Measurements from ENCODE around the gene MYO16.

MYO16 gene

DNA sequence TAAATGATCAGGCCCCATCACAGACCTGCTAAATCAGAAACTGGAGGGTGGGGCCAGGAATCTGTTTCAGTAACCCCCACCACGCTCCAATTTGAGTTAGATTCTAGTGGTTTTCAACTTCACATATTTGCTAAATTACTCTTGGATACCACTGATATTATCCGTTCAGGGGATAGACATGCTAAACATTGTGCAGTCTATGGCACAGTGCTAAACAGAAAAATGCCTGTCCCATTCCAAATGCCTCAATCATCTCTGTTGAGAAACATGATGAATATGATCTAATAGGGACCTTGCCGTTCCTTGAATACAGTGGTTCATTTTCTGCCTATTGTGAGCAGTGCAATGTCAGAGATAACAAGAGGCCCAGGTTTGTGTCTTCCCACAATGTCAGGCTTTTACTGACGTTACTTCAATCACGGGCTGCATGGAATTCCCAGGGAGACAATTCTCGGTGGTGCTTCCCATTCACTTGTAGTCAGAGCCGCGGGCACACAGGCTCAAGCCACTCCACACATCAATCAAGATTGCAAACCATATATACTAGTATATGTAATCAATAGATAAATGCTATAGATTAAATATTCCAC lies 52.7 kb downstream of the MYO16 start:
- Histone ChIP-seq H3K4me1 (ENCODE audit: control insufficient read depth, insufficient read depth, low read length) (no peaks in the 10 kb centered on the region), H3K36me3 (ENCODE audit: control insufficient read depth, insufficient read depth, low read length) (no peaks in the 10 kb centered on the region), H3K27ac (ENCODE audit: insufficient read depth, low read depth, low read length, poor library complexity, severe bottlenecking) (no peak overlapping the region), H3K4me3 (ENCODE audit: insufficient read depth, low read depth, low read length) (no peak overlapping the region), H3K27me3 (ENCODE audit: control insufficient read depth, insufficient read depth, low read length, poor library complexity, severe bottlenecking) (no peaks in the 10 kb centered on the region), H3K9me3 (ENCODE audit: control insufficient read depth, low read length) (no peaks in the 10 kb centered on the region)
- 90 to 93% methylated on average over 6 of the region's 8 CpGs for WGBS, 2 experiments

DNA sequence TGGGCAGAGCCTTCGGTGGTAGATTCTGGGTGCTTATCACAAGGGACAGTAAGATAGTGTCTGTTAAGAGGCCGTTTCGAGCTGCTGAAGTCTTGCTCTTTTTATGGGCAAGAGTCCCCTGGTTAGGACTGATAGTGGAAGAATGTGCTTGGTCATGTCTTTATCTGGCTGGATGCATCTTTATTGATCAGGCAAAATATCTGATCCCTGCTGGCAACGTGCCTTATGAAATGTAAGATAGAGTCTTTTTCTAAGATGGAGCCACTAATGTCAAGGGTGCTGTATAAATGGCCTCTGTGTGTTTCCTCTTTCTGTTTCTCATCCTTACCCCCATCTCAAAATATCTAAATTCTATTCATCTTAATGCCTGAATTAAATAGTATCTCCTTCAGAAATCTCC lies 53.3 kb downstream of the MYO16 start:
- WGBS, 2 experiments, result 92 to 97% methylated on average over 4 of the region's 4 CpGs
- H3K27me3 ChIP-seq (ENCODE audit: control insufficient read depth, insufficient read depth, low read length, poor library complexity, severe bottlenecking), result no peaks in the 10 kb centered on the region

DNA sequence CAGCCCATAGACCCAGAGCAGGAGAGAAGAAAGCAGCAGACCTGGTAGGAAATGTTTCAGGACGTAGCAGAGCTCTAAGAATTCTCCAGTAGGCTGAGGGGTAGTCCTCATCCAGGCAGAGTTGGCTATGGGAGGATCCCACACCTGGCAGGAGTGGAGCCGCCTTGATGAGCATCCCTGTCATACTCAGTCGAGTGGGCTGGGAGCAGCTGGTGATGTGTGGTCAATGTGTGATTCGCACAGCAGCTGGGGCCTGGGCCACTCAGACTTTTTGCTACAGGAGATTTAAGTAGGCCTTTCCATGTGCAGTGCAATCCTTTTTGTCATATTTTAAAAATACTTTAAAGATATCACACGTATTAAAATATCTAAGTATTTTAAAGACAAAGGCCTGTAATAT lies 56.6 kb downstream of the MYO16 start:
- H3K4me1 ChIP-seq (ENCODE audit: control insufficient read depth, insufficient read depth, low read length), result no peaks in the 10 kb centered on the region
- H3K9me3 ChIP-seq (ENCODE audit: control insufficient read depth, low read length), result no peaks in the 10 kb centered on the region
- no peak overlapping the region for H3K27ac ChIP-seq (ENCODE audit: insufficient read depth, low read depth, low read length, poor library complexity, severe bottlenecking)
- no peaks in the 10 kb centered on the region for H3K27me3 ChIP-seq (ENCODE audit: control insufficient read depth, insufficient read depth, low read length, poor library complexity, severe bottlenecking)
- H3K4me3 ChIP-seq (ENCODE audit: insufficient read depth, low read depth, low read length), result no peak overlapping the region
- no peaks in the 10 kb centered on the region for H3K36me3 ChIP-seq (ENCODE audit: control insufficient read depth, insufficient read depth, low read length)
- 97% methylated on average over 4 to 5 of the region's 5 CpGs for WGBS, 2 experiments

More for the DNA sequence above, 53.3 kb downstream of the MYO16 start:
- Histone ChIP-seq H3K4me1 (ENCODE audit: control insufficient read depth, insufficient read depth, low read length) (no peaks in the 10 kb centered on the region), H3K9me3 (ENCODE audit: control insufficient read depth, low read length) (no peaks in the 10 kb centered on the region), H3K4me3 (ENCODE audit: insufficient read depth, low read depth, low read length) (no peak overlapping the region), H3K36me3 (ENCODE audit: control insufficient read depth, insufficient read depth, low read length) (no peaks in the 10 kb centered on the region), H3K27ac (ENCODE audit: insufficient read depth, low read depth, low read length, poor library complexity, severe bottlenecking) (no peak overlapping the region)

DNA sequence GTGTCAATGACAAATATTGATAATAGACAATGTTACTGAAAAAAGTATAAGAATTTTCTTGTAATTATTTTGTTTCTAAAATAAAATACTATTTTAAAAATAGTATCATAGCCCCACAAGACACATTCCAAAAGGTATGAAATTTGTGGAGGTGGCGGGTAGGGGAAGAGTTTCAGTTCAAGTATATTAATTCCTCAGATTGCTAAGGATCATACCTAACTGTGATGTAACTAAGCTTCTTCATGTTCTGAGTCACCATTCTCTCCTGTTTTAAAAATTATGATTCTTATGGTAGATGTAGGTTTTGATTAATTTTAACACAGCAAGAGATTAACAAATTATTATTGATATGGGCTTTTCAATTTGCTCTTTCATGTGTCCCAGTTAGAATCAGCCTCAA lies 61.3 kb downstream of the MYO16 start:
- Histone ChIP-seq H3K4me1 (ENCODE audit: control insufficient read depth, insufficient read depth, low read length) (no peaks in the 10 kb centered on the region), H3K4me3 (ENCODE audit: insufficient read depth, low read depth, low read length) (no peak overlapping the region), H3K27ac (ENCODE audit: insufficient read depth, low read depth, low read length, poor library complexity, severe bottlenecking) (no peak overlapping the region), H3K9me3 (ENCODE audit: control insufficient read depth, low read length) (no peaks in the 10 kb centered on the region), H3K27me3 (ENCODE audit: control insufficient read depth, insufficient read depth, low read length, poor library complexity, severe bottlenecking) (no peaks in the 10 kb centered on the region), H3K36me3 (ENCODE audit: control insufficient read depth, insufficient read depth, low read length) (no peaks in the 10 kb centered on the region)
- WGBS, 2 experiments, result 100% methylated on average over 1 of the region's 1 CpG; no CpG with 5 or more reads in 1 of the 2 experiments

DNA sequence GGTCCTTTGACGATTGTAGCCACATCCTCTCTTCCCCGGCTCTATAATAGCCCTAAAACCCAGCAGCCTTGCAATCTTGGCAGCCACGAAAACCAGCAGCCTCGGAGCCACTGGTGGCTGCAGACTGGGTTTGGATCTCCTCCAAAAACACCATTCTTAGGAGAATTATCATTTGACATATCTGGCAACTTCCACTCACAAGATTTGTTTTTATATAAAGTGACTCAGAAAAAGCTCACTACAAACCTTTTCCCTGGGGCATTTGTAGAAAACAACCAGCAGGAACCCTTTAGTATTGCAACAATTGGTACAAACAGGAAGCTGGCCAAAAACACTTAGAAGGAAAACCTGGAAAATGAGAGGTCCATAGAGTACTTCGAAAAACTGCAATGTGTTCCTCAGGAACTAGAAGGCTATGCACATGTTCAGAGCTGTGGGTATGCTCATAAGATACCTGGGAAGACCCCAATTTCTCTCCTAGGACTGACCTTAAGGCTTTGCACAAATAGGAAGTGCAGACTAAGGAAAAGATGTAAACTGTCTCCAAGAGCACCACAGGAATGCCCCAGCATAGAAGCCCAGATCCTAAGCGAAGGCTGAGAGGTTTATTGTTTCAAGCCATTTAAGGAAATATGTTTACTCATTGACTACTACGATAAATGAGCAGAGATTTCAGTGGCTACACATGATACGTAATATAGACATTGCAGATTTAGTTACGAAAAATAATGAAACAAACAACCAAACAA lies 71.2 kb downstream of the MYO16 start:
- no peaks in the 10 kb centered on the region for H3K27me3 ChIP-seq (ENCODE audit: control insufficient read depth, insufficient read depth, low read length, poor library complexity, severe bottlenecking)
- no peaks in the 10 kb centered on the region for H3K9me3 ChIP-seq (ENCODE audit: control insufficient read depth, low read length)
- H3K4me3 ChIP-seq (ENCODE audit: insufficient read depth, low read depth, low read length), result no peak overlapping the region
- WGBS, 2 experiments, result 73% methylated on average over 6 to 9 of the region's 9 CpGs
- no peak overlapping the region for H3K27ac ChIP-seq (ENCODE audit: insufficient read depth, low read depth, low read length, poor library complexity, severe bottlenecking)
- H3K4me1 ChIP-seq (ENCODE audit: control insufficient read depth, insufficient read depth, low read length), result no peaks in the 10 kb centered on the region
- H3K36me3 ChIP-seq (ENCODE audit: control insufficient read depth, insufficient read depth, low read length), result no peaks in the 10 kb centered on the region

DNA sequence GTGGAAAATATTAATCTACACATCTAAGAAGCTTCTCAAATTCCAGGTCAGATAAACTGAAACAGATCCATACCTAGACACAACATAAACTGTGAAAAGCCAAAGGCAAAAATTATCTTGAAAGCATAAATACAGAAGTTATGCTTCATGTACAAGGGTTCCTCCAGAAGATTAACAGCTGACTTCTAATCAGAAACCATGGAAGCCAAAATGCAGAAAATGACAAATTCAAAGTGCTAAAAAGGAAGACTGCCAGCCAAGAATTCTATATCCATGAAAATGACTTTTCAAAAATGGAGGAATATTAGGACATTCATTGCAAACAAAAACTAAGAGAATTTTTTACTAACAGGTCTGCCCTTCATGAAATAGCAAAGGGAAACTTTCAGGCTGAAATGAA lies 72.8 kb downstream of the MYO16 start:
- Histone ChIP-seq H3K4me3 (ENCODE audit: insufficient read depth, low read depth, low read length) (no peak overlapping the region), H3K36me3 (ENCODE audit: control insufficient read depth, insufficient read depth, low read length) (no peaks in the 10 kb centered on the region), H3K27me3 (ENCODE audit: control insufficient read depth, insufficient read depth, low read length, poor library complexity, severe bottlenecking) (no peaks in the 10 kb centered on the region), H3K27ac (ENCODE audit: insufficient read depth, low read depth, low read length, poor library complexity, severe bottlenecking) (no peak overlapping the region), H3K9me3 (ENCODE audit: control insufficient read depth, low read length) (no peaks in the 10 kb centered on the region), H3K4me1 (ENCODE audit: control insufficient read depth, insufficient read depth, low read length) (no peaks in the 10 kb centered on the region)

DNA sequence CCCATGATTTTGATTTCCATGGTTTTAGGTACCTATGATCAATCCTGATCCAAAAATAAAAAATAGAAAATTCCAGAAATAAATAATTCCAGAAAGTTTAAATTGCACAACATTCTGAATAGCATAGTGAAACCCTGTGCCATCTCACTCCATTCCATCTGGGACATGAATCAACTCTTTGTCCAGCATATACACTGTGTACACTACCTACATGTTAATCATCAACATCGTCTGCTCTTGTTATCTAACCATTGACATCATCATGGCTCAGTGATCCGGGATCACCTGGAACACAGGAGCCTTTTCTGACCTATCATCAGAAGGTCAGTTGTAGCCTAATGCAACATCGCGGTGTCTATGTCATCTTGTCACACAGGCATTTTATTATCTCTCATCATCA lies 75.6 kb downstream of the MYO16 start:
- Histone ChIP-seq H3K36me3 (ENCODE audit: control insufficient read depth, insufficient read depth, low read length) (no peaks in the 10 kb centered on the region), H3K4me1 (ENCODE audit: control insufficient read depth, insufficient read depth, low read length) (no peaks in the 10 kb centered on the region), H3K9me3 (ENCODE audit: control insufficient read depth, low read length) (no peaks in the 10 kb centered on the region), H3K27ac (ENCODE audit: insufficient read depth, low read depth, low read length, poor library complexity, severe bottlenecking) (no peak overlapping the region), H3K27me3 (ENCODE audit: control insufficient read depth, insufficient read depth, low read length, poor library complexity, severe bottlenecking) (no peaks in the 10 kb centered on the region), H3K4me3 (ENCODE audit: insufficient read depth, low read depth, low read length) (no peak overlapping the region)
- WGBS, 2 experiments, result 91 to 96% methylated on average over 3 to 4 of the region's 4 CpGs

DNA sequence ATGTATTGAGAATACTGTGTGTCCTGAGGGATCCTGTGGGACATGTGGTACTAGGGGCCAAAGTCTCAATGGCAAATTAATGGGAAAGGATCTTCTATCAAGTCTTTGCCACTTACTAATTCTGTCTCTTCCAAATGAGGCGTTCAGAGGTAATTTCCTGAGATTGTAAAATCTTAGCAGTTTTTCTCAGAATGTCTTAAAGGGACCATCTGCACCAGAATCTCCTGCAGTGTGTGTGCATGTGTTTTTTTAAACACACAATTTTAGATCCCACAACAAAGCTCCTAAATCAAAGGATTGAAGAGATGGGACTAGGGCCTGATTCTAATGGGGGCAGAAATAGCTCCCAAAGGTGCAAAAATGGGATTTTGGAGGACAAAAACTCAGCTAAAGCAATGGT lies 78.2 kb downstream of the MYO16 start:
- WGBS, 2 experiments, result 83 to 100% methylated on average over 1 of the region's 1 CpG
- Histone ChIP-seq H3K36me3 (ENCODE audit: control insufficient read depth, insufficient read depth, low read length) (no peaks in the 10 kb centered on the region), H3K9me3 (ENCODE audit: control insufficient read depth, low read length) (no peaks in the 10 kb centered on the region), H3K27me3 (ENCODE audit: control insufficient read depth, insufficient read depth, low read length, poor library complexity, severe bottlenecking) (no peaks in the 10 kb centered on the region), H3K4me1 (ENCODE audit: control insufficient read depth, insufficient read depth, low read length) (no peaks in the 10 kb centered on the region), H3K27ac (ENCODE audit: insufficient read depth, low read depth, low read length, poor library complexity, severe bottlenecking) (no peak overlapping the region), H3K4me3 (ENCODE audit: insufficient read depth, low read depth, low read length) (no peak overlapping the region)

DNA sequence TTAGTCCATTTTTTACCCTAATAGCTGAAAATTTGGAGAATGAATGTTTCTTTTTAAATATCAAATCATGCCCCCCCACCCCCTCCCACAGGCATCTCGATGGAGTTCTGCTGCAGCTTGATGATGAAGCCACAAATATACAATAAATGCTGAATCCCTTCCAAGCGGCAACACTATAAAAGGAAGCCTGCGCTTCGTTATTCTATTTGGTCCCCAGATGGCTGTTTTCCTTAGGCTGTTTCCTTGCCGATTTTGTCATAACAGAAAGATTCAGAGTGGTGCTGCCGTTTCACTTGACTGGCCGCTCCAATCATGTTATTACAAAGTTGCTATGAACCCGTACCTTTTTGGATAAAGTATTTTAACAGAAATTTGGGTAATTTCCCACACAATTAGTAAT lies 79.5 kb downstream of the MYO16 start:
- Histone ChIP-seq H3K4me1 (ENCODE audit: control insufficient read depth, insufficient read depth, low read length) (no peaks in the 10 kb centered on the region), H3K27me3 (ENCODE audit: control insufficient read depth, insufficient read depth, low read length, poor library complexity, severe bottlenecking) (no peaks in the 10 kb centered on the region), H3K9me3 (ENCODE audit: control insufficient read depth, low read length) (no peaks in the 10 kb centered on the region), H3K4me3 (ENCODE audit: insufficient read depth, low read depth, low read length) (no peak overlapping the region), H3K36me3 (ENCODE audit: control insufficient read depth, insufficient read depth, low read length) (no peaks in the 10 kb centered on the region), H3K27ac (ENCODE audit: insufficient read depth, low read depth, low read length, poor library complexity, severe bottlenecking) (no peak overlapping the region)
- WGBS, 2 experiments, result 90 to 95% methylated on average over 8 of the region's 8 CpGs

DNA sequence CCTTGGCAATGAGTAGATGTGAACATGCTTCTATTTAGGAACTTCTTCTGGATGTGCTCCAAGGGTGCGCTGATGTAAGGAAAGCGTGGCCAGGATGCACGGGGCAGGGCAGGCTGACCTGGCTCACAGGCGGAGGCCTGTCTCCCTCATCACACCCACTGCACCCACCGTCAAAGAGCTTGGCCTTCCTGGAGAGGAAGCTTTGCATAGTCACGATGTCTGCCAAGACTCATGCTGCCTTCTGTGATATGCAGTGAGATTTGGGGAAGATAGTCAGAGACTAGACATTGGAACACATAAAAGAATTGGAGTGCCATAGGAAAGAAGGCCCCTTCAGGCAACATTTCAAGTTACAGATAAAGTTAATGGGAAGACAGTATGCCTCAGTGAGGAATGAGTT lies 82.0 kb downstream of the MYO16 start:
- Histone ChIP-seq H3K27me3 (ENCODE audit: control insufficient read depth, insufficient read depth, low read length, poor library complexity, severe bottlenecking) (no peaks in the 10 kb centered on the region), H3K9me3 (ENCODE audit: control insufficient read depth, low read length) (no peaks in the 10 kb centered on the region), H3K4me3 (ENCODE audit: insufficient read depth, low read depth, low read length) (no peak overlapping the region), H3K4me1 (ENCODE audit: control insufficient read depth, insufficient read depth, low read length) (no peaks in the 10 kb centered on the region), H3K27ac (ENCODE audit: insufficient read depth, low read depth, low read length, poor library complexity, severe bottlenecking) (no peak overlapping the region), H3K36me3 (ENCODE audit: control insufficient read depth, insufficient read depth, low read length) (no peaks in the 10 kb centered on the region)
- WGBS, 2 experiments, result 90 to 97% methylated on average over 6 of the region's 6 CpGs

All from ectodermal cell (in vitro differentiated cells).